Fibroblast of skin of scalp (primary cell): ENCODE measurements around the gene STAT2.
"Not testable (repeated sequence)": the region's sequence is repeated elsewhere in the genome, so short reads cannot be mapped to it uniquely, and the experiment has no call there.

Experiments
- DNase-seq: peaks from one replicate; pipeline ENCODE4 v3.0.0-alpha.2; 2013

Gene STAT2

GRCh38 chr12:56361487-56362129 is 1.7 kb upstream of the STAT2 start:
- DNase-seq: no peak

GRCh38 chr12:56358836-56359532 is 923 bp downstream of the STAT2 start:
- peak; percentile 88 for DNase-seq

DNA sequence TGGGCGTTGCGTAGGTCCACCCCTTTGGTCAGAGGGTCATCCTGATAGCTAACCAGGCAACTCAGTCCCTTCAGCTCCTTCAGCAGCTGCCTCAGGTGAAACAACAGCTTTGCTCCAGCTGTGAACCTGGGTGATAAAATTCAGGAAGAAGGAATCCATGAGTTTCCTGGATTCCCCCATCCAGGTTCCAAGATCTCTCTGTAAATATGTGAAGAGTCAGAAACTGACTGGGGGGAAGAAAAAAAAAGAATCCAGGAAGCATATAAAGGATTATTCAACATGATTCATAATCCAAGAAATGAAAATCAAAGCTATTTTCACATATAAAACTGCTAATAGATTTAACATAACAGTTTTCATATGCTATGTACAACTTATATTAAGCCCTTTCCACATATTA is 8.6 kb downstream of the STAT2 start:
- no peak for DNase-seq

GRCh38 chr12:56350662-56351061 is 9.2 kb downstream of the STAT2 start:
- no peak for DNase-seq

DNA sequence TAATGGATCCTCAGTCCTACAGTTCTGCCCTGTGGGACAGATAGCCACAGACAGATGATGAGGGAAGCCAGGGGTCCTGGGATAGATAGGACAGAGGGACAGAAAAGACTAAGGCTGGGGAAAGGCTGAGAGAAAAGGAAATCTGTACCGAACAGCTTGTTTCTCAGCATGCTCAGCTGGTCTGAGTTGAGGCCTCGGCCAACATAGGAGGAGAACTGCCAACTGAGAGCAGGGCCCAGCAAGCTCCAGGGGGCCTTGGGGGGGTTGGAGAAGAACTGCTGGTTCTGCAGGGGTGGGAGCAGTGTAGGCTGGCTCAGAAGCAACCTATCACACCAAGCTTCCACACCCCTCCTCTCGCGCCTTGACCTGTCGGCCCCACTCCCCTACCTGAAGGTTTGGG is 11.1 kb downstream of the STAT2 start:
- no peak for DNase-seq

DNA sequence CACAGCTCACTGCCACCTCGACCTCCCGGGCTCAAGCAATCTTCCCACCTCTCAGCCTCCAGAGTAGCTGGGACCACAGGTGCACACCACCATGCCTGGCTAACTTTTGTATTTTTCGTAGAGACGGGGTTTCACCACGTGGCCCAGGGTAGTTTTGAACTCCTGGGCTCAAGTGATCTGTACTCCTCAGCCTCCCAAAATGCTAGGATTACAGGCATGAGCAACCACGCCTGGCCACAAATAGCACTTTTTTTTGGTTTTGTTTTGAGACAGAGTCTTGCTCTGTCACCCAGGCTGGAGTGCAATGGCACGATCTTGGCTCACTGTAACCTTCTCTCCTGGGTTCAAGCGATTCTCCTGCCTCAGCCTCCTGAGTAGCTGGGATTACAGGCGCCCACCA is 12.7 kb downstream of the STAT2 start:
- DNase-seq: not testable (repeated sequence)

DNA sequence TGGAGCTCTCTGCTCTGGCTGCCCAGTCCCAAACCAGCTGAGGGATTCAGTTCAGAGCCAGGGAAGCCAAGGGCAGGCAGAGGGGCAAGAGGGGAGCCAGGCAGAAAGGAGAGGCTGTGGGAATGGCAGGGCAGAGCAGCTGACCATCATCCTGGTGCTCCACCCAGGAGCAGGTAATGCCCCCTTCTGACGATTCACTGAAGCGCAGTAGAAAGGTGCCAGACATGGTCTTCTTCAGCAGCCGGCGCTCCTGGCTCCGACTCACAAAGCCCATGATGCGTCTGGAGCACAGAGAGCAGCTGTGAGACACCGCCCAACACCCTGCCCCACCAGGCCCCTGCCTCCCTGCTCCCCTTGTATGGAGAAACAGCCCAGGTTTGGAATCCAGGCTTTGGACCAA is 13.2 kb downstream of the STAT2 start:
- DNase-seq: no peak

DNA sequence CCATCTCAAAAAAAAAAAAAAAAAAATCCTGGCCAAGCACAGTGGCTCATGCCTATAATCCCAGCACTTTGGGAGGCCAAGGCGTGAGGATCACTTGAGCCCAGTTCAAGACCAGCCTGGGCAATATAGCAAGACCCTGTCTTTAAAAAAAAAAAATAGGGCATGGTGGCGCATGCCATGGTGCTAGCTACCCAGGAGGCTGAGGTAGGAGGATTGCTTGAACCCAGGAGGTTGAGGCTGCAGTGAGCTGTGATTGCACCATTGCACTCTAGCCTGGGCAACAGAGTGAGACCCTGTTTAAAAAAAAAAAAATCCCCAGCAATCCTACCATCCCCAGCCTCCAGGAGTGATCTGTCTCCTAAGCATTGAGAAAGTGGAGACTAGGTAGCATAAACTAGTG is 17.6 kb downstream of the STAT2 start:
- not testable (repeated sequence) for DNase-seq

GRCh38 chr12:56341616-56342015 is 18.3 kb downstream of the STAT2 start:
- DNase-seq: no peak

DNA sequence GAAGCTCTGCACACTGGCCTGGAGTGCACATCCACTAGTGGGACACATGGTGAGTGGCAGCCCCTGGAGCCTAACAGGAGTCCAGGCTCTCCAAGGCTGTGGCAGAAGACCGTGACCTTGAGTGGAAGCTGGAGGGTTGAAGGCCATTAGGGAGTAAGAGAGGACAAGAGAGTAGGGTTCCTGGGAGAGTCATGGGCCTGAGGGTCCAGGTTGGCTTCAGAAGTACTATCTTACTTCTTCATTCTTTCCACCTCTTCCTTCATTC is 20.8 kb downstream of the STAT2 start:
- DNase-seq: no peak

GRCh38 chr12:56338308-56339157 is 21.4 kb downstream of the STAT2 start, which contains the start of gene IL23A:
IL23A (plus strand) TSS chr12:56338884; CDS start chr12:56339045, 161 bp downstream.
- no peak for DNase-seq

GRCh38 chr12:56337753-56338251 is 22.1 kb downstream of the STAT2 start:
- DNase-seq: no peak

GRCh38 chr12:56336361-56337167 is 23.3 kb downstream of the STAT2 start:
- no peak for DNase-seq

DNA sequence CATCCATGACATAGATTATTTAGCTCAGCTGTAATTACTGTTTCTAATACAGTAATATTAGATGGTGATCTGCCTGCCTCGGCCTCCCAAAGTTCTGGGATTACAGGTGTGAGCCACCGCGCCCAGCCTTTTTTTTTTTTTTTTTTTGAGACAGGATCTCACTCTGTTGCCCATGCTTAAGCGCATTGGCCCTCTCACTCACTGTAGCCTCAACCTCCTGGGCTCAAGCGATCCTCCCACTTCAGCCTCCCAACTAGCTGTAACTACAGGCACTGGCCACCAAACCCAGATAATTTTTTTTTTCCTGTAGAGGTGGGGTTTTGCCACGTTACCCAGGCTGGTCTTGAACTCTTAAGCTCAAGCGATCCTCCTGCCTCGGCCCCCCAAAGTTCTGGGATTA is 24.4 kb downstream of the STAT2 start:
- not testable (repeated sequence) for DNase-seq

GRCh38 chr12:56334490-56334793 is 25.5 kb downstream of the STAT2 start:
- DNase-seq: no peak

GRCh38 chr12:56333679-56334489 is 26.0 kb downstream of the STAT2 start, which contains the start of gene PAN2:
PAN2 (minus strand) TSS chr12:56334000; CDS start chr12:56333094, 906 bp downstream.
- peak; percentile 98 for DNase-seq

- DNase-seq: no peak
Measured at GRCh38 chr12:56333197-56333678, 26.7 kb downstream of the STAT2 start.

GRCh38 chr12:56332512-56333196 is 27.3 kb downstream of the STAT2 start:
- no peak for DNase-seq

DNA sequence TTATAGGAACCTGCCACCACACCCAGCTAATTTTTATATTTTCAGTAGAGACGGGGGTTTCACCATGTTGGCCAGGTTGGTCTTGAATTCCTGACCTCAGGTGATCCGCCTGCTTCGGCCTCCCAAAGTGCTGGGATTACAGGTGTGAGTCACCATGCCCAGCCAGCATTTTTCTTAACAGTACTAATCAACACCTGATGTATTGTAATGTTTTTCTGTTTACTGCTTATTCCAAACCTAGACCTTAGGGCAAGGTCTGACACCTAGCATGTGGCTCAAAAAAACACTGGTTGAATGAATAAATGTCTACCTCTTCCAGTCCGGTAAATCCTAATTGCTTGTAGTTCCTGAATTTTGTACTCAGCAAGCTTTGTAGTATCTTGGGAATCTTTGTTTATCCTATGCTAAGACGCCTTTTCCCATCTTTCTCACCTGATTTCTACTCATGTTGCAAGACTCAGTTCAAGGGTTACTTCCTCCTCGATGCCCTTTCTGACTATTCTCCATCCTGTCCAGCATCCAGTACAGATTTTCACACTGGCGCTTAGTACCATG is 28.9 kb downstream of the STAT2 start:
- DNase-seq: no peak

- no peak for DNase-seq
Measured at GRCh38 chr12:56326533-56326932, 33.4 kb downstream of the STAT2 start.

GRCh38 chr12:56326126-56326525 is 33.8 kb downstream of the STAT2 start:
- no peak for DNase-seq
